K562 (cell line): ENCODE results near the gene TRIO. TPM values are rescaled to one million over a fixed set of nuclear protein-coding genes. Genes with fewer than 3 reads are reported as not detected.

ENCODE experiments used
- ATAC-seq: fragments of 200-7000 bp; cut with Tn5 transposase; 3 replicates; pipeline ENCODE4 v1.9.1; 2020; ENCODE audit warnings: moderate library complexity
- BruUV-seq: library from RNA; stranded (reverse); fragments of 400-500 nt; replicated peaks from 2 replicates; lab custom pipeline; 2021; lab: Mats Ljungman, UMichigan
- CTCF ChIA-PET: fragments of 300-600 bp; formaldehyde crosslinking; extraction: SDS; loops from one replicate; lab custom pipeline; 2021; ENCODE audit warnings: low intra/inter-chr PET ratio; lab: Yijun Ruan, JAX
- POLR2A ChIA-PET: fragments of 300-600, 350-650 bp; sonication (Branson Sonifier 250); formaldehyde crosslinking; extraction: SDS; loops from one replicate; lab custom pipeline; 2021; ENCODE audit warnings: antibody characterized with exemption, inconsistent platforms; lab: Yijun Ruan, JAX
- DNase-seq, 4 experiments: peaks; one replicate each; pipeline versions ENCODE4 v3.0.0 to v3.0.0-alpha.2; 2011 to 2018; ENCODE audit warnings: low spot score in 3 of 4, mixed read lengths in 3 of 4; ENCODE audit errors: extremely low read depth in 1 of 4
- FAIRE-seq: peaks from 2 replicates; lab custom pipeline; 2011; peaks lifted over from hg19 to GRCh38; lab: Jason Lieb, UNC
- H2AFZ ChIP-seq: 2 replicates; pipeline ENCODE4 v1.6.0; 2011; ENCODE audit warnings: low read depth, low read length, control low read depth, inconsistent platforms
- H3K27ac ChIP-seq: fragments of 200-600 bp; 3 replicates; pipeline ENCODE4 v1.8.0; 2011; ENCODE audit warnings: low read depth, mild to moderate bottlenecking, control low read depth, inconsistent platforms, low read length, moderate library complexity, mixed read lengths; ENCODE audit errors: extremely low read depth
- H3K27me3 ChIP-seq, 2 experiments: fragments of 300-600 bp in 1 of 2; 2 replicates in 1 of 2; 3 replicates in 1 of 2; pipeline versions ENCODE4 v1.6.0 to v1.8.0; 2011; ENCODE audit warnings: inconsistent platforms in 2 of 2, low read length in 2 of 2, mild to moderate bottlenecking in 1 of 2, mixed read lengths in 1 of 2, moderate library complexity in 1 of 2; ENCODE audit not compliant: control insufficient read depth in 2 of 2, insufficient read depth in 2 of 2
- H3K36me3 ChIP-seq: fragments of 300-600 bp; 3 replicates; pipeline ENCODE4 v1.8.0; 2011; ENCODE audit warnings: mild to moderate bottlenecking, low read length, inconsistent platforms; ENCODE audit not compliant: control insufficient read depth, insufficient read depth
- H3K4me1 ChIP-seq, 2 experiments: fragments of 200-600 bp in 1 of 2; replicated peaks in 1 of 2; 2 replicates in 1 of 2; 3 replicates in 1 of 2; pipeline versions ENCODE4 v1.5.1 to v1.8.0; 2011; ENCODE audit warnings: inconsistent platforms in 2 of 2, low read length in 2 of 2, mild to moderate bottlenecking in 1 of 2, mixed read lengths in 1 of 2, moderate library complexity in 1 of 2; ENCODE audit not compliant: control insufficient read depth in 2 of 2, insufficient read depth in 2 of 2
- H3K4me2 ChIP-seq: 2 replicates; pipeline ENCODE4 v1.6.1; 2011; ENCODE audit warnings: low read length, control low read depth, inconsistent platforms, mixed read lengths; ENCODE audit not compliant: insufficient read depth
- H3K4me3 ChIP-seq: fragments of 200-600 bp; sonication (generic), shearing (Covaris generic); 2 replicates; pipeline ENCODE4 v1.5.1; 2016; ENCODE audit warnings: control low read depth, inconsistent platforms
- H3K79me2 ChIP-seq: fragments of 200-600 bp; 3 replicates; pipeline ENCODE4 v1.8.0; 2011; ENCODE audit warnings: low read length, inconsistent platforms; ENCODE audit not compliant: control insufficient read depth, insufficient read depth
- H3K9ac ChIP-seq, 2 experiments: 2 replicates each; pipeline versions ENCODE4 v1.6.0 to v1.6.1; 2011; ENCODE audit warnings: low read depth in 2 of 2, low read length in 2 of 2, control low read depth in 1 of 2, inconsistent platforms in 1 of 2, mild to moderate bottlenecking in 1 of 2, mixed read lengths in 1 of 2; ENCODE audit not compliant: insufficient read depth in 1 of 2
- H3K9me1 ChIP-seq: one replicate; pipeline ENCODE4 v1.6.0; 2011; ENCODE audit warnings: inconsistent platforms, mild to moderate bottlenecking, low read length, moderate library complexity; ENCODE audit not compliant: control insufficient read depth, insufficient read depth
- H3K9me3 ChIP-seq: replicated peaks from 2 replicates; pipeline ENCODE4 v1.5.1; 2011; ENCODE audit warnings: low read depth, low read length, inconsistent platforms; ENCODE audit not compliant: control insufficient read depth, insufficient read depth
- H4K20me1 ChIP-seq: replicated peaks from 2 replicates; pipeline ENCODE4 v1.6.1; 2011; ENCODE audit warnings: low read length, inconsistent platforms, mixed read lengths; ENCODE audit not compliant: control insufficient read depth, insufficient read depth
- CEBPZ ChIP-seq: fragments of 150-350 bp; IDR thresholded peaks from 2 replicates; pipeline ENCODE4 v1.6.1; 2014; ENCODE audit warnings: low read depth, mild to moderate bottlenecking, low read length, borderline replicate concordance
- JUN ChIP-seq, 2 experiments: sonication (generic) in 1 of 2; formaldehyde crosslinking in 1 of 2; IDR thresholded peaks; 2 replicates each; pipeline versions ENCODE4 v1.6.1 to v1.8.0; 2012 to 2022; ENCODE audit warnings: borderline replicate concordance in 2 of 2, mild to moderate bottlenecking in 2 of 2, improper control_type of control experiment in 1 of 2, low read depth in 1 of 2, low read length in 1 of 2, missing genetic modification reagents in 1 of 2
- SREBF1 ChIP-seq: fragments of 150-350 bp; IDR thresholded peaks from 2 replicates; pipeline ENCODE4 v1.6.1; 2014; ENCODE audit warnings: antibody characterized with exemption, low read depth, low read length, borderline replicate concordance
- ZNF274 ChIP-seq: IDR thresholded peaks from 2 replicates; pipeline ENCODE4 v1.6.1; 2011; ENCODE audit warnings: low read depth, mild to moderate bottlenecking, low read length, moderate library complexity, borderline replicate concordance
- WGBS: fragments of 100-300 bp; shearing (Covaris generic); methylation state at CpG from one replicate; pipeline ENCODE4 v1.1.6; 2016; ENCODE audit warnings: low coverage, mixed read lengths; ENCODE audit not compliant: insufficient coverage; ENCODE audit errors: missing lambda C conversion rate; 5-methylcytosine and 5-hydroxymethylcytosine counted together
- in situ Hi-C: fragments of 300-500 bp; cut with MboI; formaldehyde crosslinking; loops from 4 replicates; pipeline ENCODE4 v1.15.0; 2018; ENCODE audit warnings: inconsistent platforms, mixed read lengths
- intact Hi-C: fragments of 100-400 bp; cut with micrococcal nuclease; formaldehyde crosslinking; loops from 2 replicates; pipeline ENCODE4 v1.14.2; 2022
- polyA plus RNA-seq, 8 experiments: library from polyadenylated mRNA; depleted of rRNA in 4 of 8; stranded (reverse) in 5 of 8; unstranded in 3 of 8; fragments of >200 nt; fragmentation: Nextera tagmentation in 2 of 8; fragmentation: Illumina TruSeq in 1 of 8; extraction: Ambion mirVana in 2 of 8; extraction: Trizol in 1 of 8; gene quantifications; 2 replicates each; pipeline versions ENCODE4 v1.2.1 to v1.2.3, GENCODE V29; 2011 to 2014; ENCODE audit warnings: inconsistent platforms in 1 of 8, missing spikeins in 1 of 8
- total RNA-seq, 7 experiments: library from RNA; depleted of rRNA in 6 of 7; stranded (reverse); fragments of >200 nt in 6 of 7; fragmentation: Illumina TruSeq in 2 of 7; extraction: Trizol in 2 of 7; gene quantifications; 2 replicates each; pipeline versions ENCODE4 v1.2.1 to v1.2.3, GENCODE V29; 2011 to 2021; ENCODE audit warnings: low replicate concordance in 1 of 7

The TRIO gene
- total and polyA plus RNA-seq, 9 of the 15 experiments (the other 6 are each of a cell fraction or from before 2014, with no cell fraction given) = 0.24 to 5.0 (median 1.1) TPM

- TF ChIP-seq ZNF274 = no peak
- TF ChIP-seq JUN (IDR thresholded peaks at IDR 0.05; ENCODE audit: borderline replicate concordance, low read depth, low read length) = no peak
- no peak for TF ChIP-seq JUN (CRISPR knock-in tag; IDR thresholded peaks at IDR 0.05; ENCODE audit: borderline replicate concordance)
- no peak for TF ChIP-seq CEBPZ
These were observed 40.5 kb upstream of the TRIO start (continued) for GRCh38 chr5:14102666-14103065.

GRCh38 chr5:14105718-14106410, 37.3 kb upstream of the TRIO start:
- in situ Hi-C loops = no loop called here
- no TSS peak for BruUV-seq
- Histone ChIP-seq H3K4me1 (no peaks in the 10 kb centered on the region), H4K20me1 (no peaks in the 10 kb centered on the region), H2AFZ (no peak overlapping the region), H3K9me3 (no peaks in the 10 kb centered on the region), H3K27me3 (peaks cover 0 to 5% of the 10 kb centered on the region in 2 experiments; a peak in 1 of 5 replicates), H3K36me3 (no peaks in the 10 kb centered on the region), H3K9ac (no peak overlapping the region), H3K79me2 (no peaks in the 10 kb centered on the region), H3K27ac (no peak overlapping the region), H3K4me3 (no peak overlapping the region), H3K9me1 (no peaks in the 10 kb centered on the region), H3K4me2 (no peak overlapping the region)
- FAIRE-seq (no peak), DNase-seq (no peak), ATAC-seq (no peak)
- POLR2A ChIA-PET = interaction anchor here (0.6 kb wide), 1 partner anchor 29 kb away, joined by 3 read pairs; no protein-coding TSS in a partner anchor
- no peak for TF ChIP-seq SREBF1
- CTCF ChIA-PET = no interaction called here
- WGBS = 3% methylated on average over 2 of the region's 2 CpGs
- intact Hi-C loops = loop anchor here (10.0 kb wide), 3 partner anchors 121 to 549 kb away; no protein-coding TSS in a partner anchor
